GM18498 (cell line): ENCODE results near the gene RFT1.

ENCODE experiments used
- ATAC-seq: cut with Tn5 transposase; IDR thresholded peaks from one replicate; pipeline ENCODE4 v1.9.1; 2021; ENCODE audit warnings: mild to moderate bottlenecking, moderate library complexity; ENCODE audit not compliant: unreplicated experiment

The RFT1 gene

GRCh38 chr3:53097887-53098286, 32.3 kb downstream of the RFT1 start:
- no peak for ATAC-seq

GRCh38 chr3:53092942-53093341, 37.3 kb downstream of the RFT1 start:
- ATAC-seq = no peak

- ATAC-seq = no peak
Measured at GRCh38 chr3:53092216-53092615, 38.0 kb downstream of the RFT1 start.

GRCh38 chr3:53091011-53091410, 39.2 kb downstream of the RFT1 start:
- ATAC-seq = no peak

- no peak for ATAC-seq
Measured at GRCh38 chr3:53089511-53089910, 40.7 kb downstream of the RFT1 start.

- ATAC-seq = no peak
Measured at GRCh38 chr3:53085476-53085875, 44.8 kb downstream of the RFT1 start.

GRCh38 chr3:53084310-53085001, 45.8 kb downstream of the RFT1 start:
- no peak for ATAC-seq

GRCh38 chr3:53083949-53084309, 46.3 kb downstream of the RFT1 start:
- ATAC-seq = no peak

GRCh38 chr3:53083521-53083920, 46.7 kb downstream of the RFT1 start:
- no peak for ATAC-seq

GRCh38 chr3:53082736-53083135, 47.5 kb downstream of the RFT1 start:
- ATAC-seq = no peak

GRCh38 chr3:53081318-53081717, 48.9 kb downstream of the RFT1 start:
- no peak for ATAC-seq

- no peak for ATAC-seq
Measured at GRCh38 chr3:53080612-53081205, 49.5 kb downstream of the RFT1 start.

GRCh38 chr3:53079791-53080555, 50.3 kb downstream of the RFT1 start:
- no peak for ATAC-seq

GRCh38 chr3:53079147-53079546, 51.1 kb downstream of the RFT1 start:
- ATAC-seq = no peak

- no peak for ATAC-seq
Measured at GRCh38 chr3:53078656-53079055, 51.6 kb downstream of the RFT1 start.

GRCh38 chr3:53077476-53078220, 52.6 kb downstream of the RFT1 start:
- ATAC-seq = no peak

- ATAC-seq = no peak
Measured at GRCh38 chr3:53075743-53076140, 54.5 kb downstream of the RFT1 start.

GRCh38 chr3:53074761-53075742, 55.2 kb downstream of the RFT1 start:
- no peak for ATAC-seq

- ATAC-seq = no peak
Measured at GRCh38 chr3:53074366-53074696, 55.9 kb downstream of the RFT1 start.

GRCh38 chr3:53073553-53074365, 56.5 kb downstream of the RFT1 start:
- ATAC-seq = no peak
